Mesenteric fat pad (tissue), 1 donor: Measurements from ENCODE around the gene GRIPAP1. TPM values are rescaled to one million over a fixed set of nuclear protein-coding genes. Genes with fewer than 3 reads are reported as not detected.
"Not testable (repeated sequence)": the region's sequence is repeated elsewhere in the genome, so short reads cannot be mapped to it uniquely, and the experiment has no call there.

Source experiments
- DNase-seq: peaks from one replicate; pipeline ENCODE4 v3.0.0-alpha.2; 2020; ENCODE audit warnings: low spot score
- total RNA-seq: library from RNA; stranded (reverse); fragmentation: NEBNext Ultra II Directional; extraction: Animal tissue kit (Norgen Biotek cat#: 25700); gene quantifications from one replicate; pipeline ENCODE4 v1.2.1, GENCODE V29; 2021
- donor health status: DM: yes; HTN: yes; CAD: no.

GRIPAP1 gene
- total RNA-seq, 1 donor from 2014 or later: 37.6 TPM

- no peak for DNase-seq
Measured at GRCh38 chrX:48997865-48998264, 4.2 kb downstream of the GRIPAP1 start.

- DNase-seq: no peak
Measured at GRCh38 chrX:48997455-48997854, 4.6 kb downstream of the GRIPAP1 start.

GRCh38 chrX:48996969-48997368 is 5.1 kb downstream of the GRIPAP1 start:
- DNase-seq: no peak

- DNase-seq: no peak
Measured at GRCh38 chrX:48992341-48992740, 9.7 kb downstream of the GRIPAP1 start.

- DNase-seq: no peak
Measured at GRCh38 chrX:48989483-48989882, 12.6 kb downstream of the GRIPAP1 start.

- no peak for DNase-seq
Measured at GRCh38 chrX:48983896-48984295, 18.2 kb downstream of the GRIPAP1 start.

GRCh38 chrX:48983081-48983480 is 19.0 kb downstream of the GRIPAP1 start:
- DNase-seq: no peak

GRCh38 chrX:48981178-48981577 is 20.9 kb downstream of the GRIPAP1 start:
- DNase-seq: no peak

GRCh38 chrX:48980341-48980740 is 21.7 kb downstream of the GRIPAP1 start:
- not testable (repeated sequence) for DNase-seq

GRCh38 chrX:48978226-48978625 is 23.8 kb downstream of the GRIPAP1 start:
- DNase-seq: no peak

GRCh38 chrX:48976086-48976485 is 26.0 kb downstream of the GRIPAP1 start:
- DNase-seq: no peak

- no peak for DNase-seq
Measured at GRCh38 chrX:48975541-48975940, 26.5 kb downstream of the GRIPAP1 start.

- DNase-seq: no peak
Measured at GRCh38 chrX:48975041-48975440, 27.0 kb downstream of the GRIPAP1 start.

GRCh38 chrX:48974574-48974973 is 27.5 kb downstream of the GRIPAP1 start:
- no peak for DNase-seq

- no peak for DNase-seq
Measured at GRCh38 chrX:48974033-48974432, 28.0 kb downstream of the GRIPAP1 start.

GRCh38 chrX:48972220-48973164 is 29.6 kb downstream of the GRIPAP1 start:
- no peak for DNase-seq

GRCh38 chrX:48971249-48972219 is 30.5 kb downstream of the GRIPAP1 start, which contains the start of gene KCND1:
Gene KCND1 (minus strand): TSS chrX:48971844. CDS start chrX:48970271, 1,573 bp downstream.
- DNase-seq: no peak

GRCh38 chrX:48969471-48969870 is 32.6 kb downstream of the GRIPAP1 start:
- no peak for DNase-seq

GRCh38 chrX:48968377-48968776 is 33.7 kb downstream of the GRIPAP1 start:
- no peak for DNase-seq

GRCh38 chrX:48966796-48967579 is 35.1 kb downstream of the GRIPAP1 start:
- DNase-seq: no peak

- DNase-seq: no peak
Measured at GRCh38 chrX:48965959-48966358, 36.1 kb downstream of the GRIPAP1 start.
